Putamen (tissue), 1 donor: ENCODE results near the gene PHC1.
"Not testable (repeated sequence)": the region's sequence is repeated elsewhere in the genome, so short reads cannot be mapped to it uniquely, and the experiment has no call there.

Experiments used
- DNase-seq: peaks from one replicate; pipeline ENCODE4 v3.0.0-alpha.2; 2016; ENCODE audit warnings: low spot score

The PHC1 gene

GRCh38 chr12:8914033-8914715, at the start of gene PHC1:
TSS of gene PHC1 (plus strand) at chr12:8914509. CDS start at chr12:8917678, 3,169 bp downstream.
- DNase-seq: peak; percentile 82

- DNase-seq: no peak
These were observed 47.9 kb upstream of the PHC1 start for GRCh38 chr12:8866429-8866828.

DNA sequence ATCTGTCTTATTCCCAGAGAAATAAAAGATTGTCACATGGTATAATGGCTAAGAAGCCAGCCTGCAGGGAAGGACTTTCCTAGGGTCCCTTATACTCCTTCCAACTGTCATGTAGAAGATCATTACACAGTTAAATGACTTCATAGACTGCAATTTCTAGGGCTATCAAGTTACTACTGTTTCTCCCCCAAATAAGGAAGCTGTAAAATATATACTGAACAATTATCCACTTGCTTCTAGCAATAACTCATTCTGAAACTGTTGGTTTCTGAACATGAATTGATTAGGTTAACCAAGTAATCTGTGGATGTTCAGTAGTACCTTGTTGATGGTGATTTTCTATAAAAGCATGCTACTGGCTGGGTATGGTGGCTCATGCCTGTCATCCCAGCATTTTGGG, 47.3 kb upstream of the PHC1 start:
- no peak for DNase-seq

DNA sequence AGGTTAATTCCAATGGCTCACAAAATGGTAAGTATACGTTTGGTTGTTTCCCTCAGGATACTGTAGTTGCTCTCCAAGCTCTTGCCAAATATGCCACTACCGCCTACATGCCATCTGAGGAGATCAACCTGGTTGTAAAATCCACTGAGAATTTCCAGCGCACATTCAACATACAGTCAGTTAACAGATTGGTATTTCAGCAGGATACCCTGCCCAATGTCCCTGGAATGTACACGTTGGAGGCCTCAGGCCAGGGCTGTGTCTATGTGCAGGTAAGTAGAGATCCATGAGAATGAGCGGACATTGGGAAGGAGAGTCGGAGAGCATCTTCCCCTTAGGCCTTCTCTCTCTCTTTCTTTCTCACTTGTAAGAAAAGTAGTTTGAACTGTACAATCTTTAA, 46.5 kb upstream of the PHC1 start:
- no peak for DNase-seq

- DNase-seq: no peak
These were observed 43.7 kb upstream of the PHC1 start for GRCh38 chr12:8870586-8870985.

DNA sequence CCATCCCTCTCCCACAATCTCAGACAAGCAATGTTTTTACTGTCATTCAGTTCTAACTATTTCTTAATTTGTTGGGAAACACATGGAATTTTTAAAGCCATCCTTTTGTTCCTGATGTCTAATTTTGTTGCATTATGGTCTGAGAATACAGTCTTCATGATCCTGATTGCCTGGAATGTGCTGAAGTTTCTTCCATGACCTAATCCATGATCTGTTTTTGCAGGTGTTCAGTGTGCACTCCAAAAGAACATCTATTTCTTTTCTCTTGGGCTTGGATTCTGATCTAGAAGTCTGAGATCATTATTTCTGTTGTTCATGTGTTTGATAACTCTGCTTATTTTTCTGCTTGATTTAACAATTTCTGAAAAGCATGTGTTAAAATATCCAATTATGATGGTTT, 43.2 kb upstream of the PHC1 start:
- DNase-seq: no peak

GRCh38 chr12:8876887-8877286, 37.4 kb upstream of the PHC1 start:
- no peak for DNase-seq

GRCh38 chr12:8886502-8887284, 27.6 kb upstream of the PHC1 start:
- DNase-seq: no peak

DNA sequence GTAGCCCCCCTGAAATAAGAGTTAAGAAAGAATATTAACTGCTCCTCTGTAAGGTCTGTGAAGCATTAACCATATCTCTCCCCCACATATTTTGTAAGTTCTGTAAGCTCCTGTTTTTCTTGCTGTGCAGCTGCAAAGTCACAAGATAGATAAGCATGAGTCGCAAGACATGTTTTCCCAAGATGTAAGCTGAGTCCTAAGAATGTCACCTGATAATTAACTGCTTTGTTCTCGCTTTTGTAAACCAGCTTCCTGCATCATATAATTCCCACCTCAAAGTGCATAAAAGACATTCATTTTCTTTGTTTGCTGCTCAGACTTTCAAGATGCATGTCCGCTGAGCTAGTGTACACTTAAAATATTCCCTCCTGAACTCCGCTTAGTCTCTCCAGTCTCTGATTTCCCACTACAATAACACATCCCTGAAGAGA, 27.0 kb upstream of the PHC1 start:
- DNase-seq: no peak

DNA sequence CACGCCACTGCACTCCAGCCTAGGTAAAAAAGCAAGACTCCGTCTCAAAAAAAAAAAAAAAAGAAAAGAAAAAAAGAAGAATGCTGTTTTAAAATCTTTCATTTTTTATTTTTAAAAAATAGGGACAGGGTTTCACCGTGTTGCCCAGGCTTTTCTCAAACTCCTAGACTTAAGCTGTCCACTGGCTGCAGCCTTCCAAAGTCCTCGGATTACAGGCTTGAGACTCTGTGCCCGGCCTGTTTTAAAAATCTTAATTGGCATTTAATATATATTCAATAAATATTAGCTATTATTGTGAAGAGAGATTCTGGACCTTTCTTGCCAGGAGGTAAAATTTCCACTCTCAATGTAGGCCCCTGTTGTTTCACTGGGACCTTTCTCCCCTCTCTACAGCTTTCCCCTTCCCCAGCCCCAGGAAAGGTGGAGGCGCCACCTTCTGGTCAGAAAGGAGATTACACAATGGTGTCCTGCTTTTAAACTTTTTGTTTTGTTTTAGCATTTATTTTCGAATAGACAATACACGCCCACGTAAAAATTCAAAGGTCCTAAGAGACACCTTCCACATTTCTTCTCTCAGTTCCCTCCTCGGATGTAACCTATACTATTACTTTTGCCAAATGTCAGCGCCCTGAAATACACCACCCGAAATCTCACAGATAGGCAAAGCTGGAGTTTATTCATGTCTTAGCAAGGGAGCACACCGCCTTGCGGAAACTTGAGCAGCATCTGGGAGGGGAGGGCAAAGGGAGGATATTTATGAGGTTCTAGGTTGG, 23.8 kb upstream of the PHC1 start:
- DNase-seq: no peak

GRCh38 chr12:8891976-8892375, 22.3 kb upstream of the PHC1 start:
- no peak for DNase-seq

DNA sequence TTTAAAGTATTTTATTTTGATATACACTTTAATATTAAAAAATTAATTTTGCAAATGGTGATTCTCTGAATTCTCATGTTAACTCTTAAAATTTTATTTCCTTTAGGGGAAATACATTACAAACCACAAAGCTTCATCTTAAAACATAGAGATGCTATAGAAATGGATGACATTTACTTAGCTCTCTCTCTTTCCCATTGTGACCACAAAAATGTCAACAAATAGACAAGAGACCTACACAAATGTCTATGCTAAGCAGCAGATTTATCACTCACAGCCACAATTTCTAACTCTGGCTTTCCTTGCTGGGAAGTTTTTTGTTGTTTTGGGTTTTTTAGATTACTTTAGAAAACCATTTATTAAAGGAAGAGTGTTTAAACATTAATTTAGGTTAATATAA, 19.9 kb upstream of the PHC1 start:
- DNase-seq: no peak

- no peak for DNase-seq
These were observed 19.3 kb upstream of the PHC1 start for GRCh38 chr12:8894986-8895385.

GRCh38 chr12:8897081-8897480, 17.2 kb upstream of the PHC1 start:
- no peak for DNase-seq

DNA sequence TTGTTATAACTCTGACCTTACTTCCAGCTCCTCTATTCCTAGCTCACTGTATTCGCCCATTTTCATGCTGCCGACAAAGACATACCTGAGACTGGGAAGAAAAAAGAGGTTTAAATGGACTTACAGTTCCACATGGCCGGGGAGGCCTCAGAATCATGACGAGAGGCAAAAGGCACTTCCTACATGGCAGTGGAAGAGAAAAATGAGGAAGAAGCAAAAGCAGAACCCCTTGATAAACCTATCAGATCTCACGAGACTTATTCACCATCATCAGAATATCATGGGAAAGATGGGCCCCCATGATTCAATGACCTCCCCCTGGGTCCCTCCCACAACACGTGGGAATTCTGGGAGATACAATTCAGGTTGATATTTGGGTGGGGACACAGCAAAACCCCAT, 14.5 kb upstream of the PHC1 start:
- DNase-seq: no peak

DNA sequence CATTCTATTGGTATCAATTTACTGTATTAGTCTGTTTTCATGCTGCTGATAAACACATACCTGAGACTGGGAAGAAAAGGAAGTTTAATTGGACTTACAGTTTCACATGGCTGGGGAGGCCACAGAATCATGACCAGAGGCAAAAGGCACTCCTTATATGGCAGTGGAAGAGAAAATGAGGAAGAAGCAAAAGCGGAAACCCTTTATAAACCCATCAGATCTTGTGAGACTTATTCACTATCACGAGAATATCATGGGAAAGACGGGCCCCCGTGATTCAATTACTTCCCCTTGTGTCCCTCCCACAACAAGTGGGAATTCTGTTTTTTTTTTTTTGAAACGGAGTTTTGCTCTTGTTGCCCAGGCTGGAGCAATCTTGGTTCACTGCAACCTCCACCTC, 11.6 kb upstream of the PHC1 start:
- DNase-seq: not testable (repeated sequence)

DNA sequence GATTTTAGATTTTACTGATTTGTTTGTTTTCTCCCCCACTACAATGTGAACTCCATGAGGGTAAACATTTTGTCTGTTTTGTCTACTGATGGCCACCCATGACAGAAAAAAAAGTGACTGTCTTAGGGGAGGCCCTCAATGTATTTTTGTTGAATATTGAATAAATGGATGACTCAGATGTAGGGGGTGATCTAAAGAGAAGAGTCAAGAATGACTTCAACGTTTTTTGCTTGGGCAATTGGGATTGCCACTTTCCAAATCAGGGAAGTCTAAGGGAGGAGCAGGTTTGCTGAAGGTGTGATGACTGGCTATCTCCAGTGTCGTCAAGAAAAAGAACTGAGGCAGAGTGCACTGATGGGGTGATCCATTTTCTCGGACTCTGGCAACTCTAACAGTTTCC, 10.7 kb upstream of the PHC1 start:
- DNase-seq: no peak

GRCh38 chr12:8904665-8905064, 9.6 kb upstream of the PHC1 start:
- DNase-seq: no peak

DNA sequence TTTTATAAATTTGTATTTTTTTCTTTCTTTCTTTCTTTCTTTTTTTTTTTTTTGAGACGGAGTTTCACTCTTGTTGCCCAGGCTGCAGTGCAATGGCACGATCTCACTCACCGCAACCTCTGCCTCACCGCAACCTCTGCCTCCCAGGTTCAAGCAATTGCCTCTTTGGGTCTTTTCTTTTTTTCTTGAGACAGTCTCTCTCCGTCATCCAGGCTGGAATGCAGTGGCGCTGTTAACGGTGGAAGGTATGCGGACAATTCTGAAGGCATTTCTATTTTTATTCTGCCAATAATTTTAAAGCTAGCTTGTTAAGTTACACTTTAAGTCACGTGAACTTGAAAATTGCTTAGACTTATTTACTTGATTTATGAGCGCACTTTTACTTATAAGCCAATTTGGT, 8.8 kb upstream of the PHC1 start:
- no peak for DNase-seq

- no peak for DNase-seq
These were observed 7.8 kb upstream of the PHC1 start for GRCh38 chr12:8906266-8907180.

DNA sequence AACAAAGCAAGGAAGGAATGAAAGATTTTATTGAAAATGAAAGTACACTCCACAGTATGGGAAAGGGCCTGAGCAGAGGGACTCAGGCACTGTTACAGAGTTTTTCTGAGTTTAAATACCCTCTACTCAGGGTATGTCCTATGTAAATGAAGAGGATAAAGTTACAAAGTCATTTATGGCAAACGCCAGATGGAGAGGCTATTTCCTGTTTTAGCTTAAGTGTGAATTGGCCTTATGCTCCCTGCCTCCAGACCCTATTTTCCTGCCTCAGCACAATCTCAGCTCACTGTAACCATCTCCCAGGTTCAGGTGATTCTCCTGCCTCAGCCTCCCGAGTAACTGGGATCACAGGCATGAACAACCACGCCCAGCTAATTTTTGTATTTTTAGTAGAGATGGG, 6.8 kb upstream of the PHC1 start:
- no peak for DNase-seq

GRCh38 chr12:8909752-8910151, 4.6 kb upstream of the PHC1 start:
- no peak for DNase-seq
